Dermis microvascular lymphatic vessel endothelial cell (primary cell): ENCODE measurements around the gene VRK3. TPM values are rescaled to one million over a fixed set of nuclear protein-coding genes. Genes with fewer than 3 reads are reported as not detected.

Source experiments
- DNase-seq, 2 donors: peaks; one replicate each; pipeline versions ENCODE4 v3.0.0 to v3.0.0-alpha.2; 2010; ENCODE audit warnings: low read depth in 2 of 2
- total RNA-seq: library from RNA; depleted of rRNA; stranded (reverse); fragments of >200 nt; gene quantifications from 2 replicates; pipeline ENCODE4 v1.2.1, GENCODE V29; 2014

VRK3 gene
- total RNA-seq, 1 donor from 2014 or later = 15.0 TPM

DNA sequence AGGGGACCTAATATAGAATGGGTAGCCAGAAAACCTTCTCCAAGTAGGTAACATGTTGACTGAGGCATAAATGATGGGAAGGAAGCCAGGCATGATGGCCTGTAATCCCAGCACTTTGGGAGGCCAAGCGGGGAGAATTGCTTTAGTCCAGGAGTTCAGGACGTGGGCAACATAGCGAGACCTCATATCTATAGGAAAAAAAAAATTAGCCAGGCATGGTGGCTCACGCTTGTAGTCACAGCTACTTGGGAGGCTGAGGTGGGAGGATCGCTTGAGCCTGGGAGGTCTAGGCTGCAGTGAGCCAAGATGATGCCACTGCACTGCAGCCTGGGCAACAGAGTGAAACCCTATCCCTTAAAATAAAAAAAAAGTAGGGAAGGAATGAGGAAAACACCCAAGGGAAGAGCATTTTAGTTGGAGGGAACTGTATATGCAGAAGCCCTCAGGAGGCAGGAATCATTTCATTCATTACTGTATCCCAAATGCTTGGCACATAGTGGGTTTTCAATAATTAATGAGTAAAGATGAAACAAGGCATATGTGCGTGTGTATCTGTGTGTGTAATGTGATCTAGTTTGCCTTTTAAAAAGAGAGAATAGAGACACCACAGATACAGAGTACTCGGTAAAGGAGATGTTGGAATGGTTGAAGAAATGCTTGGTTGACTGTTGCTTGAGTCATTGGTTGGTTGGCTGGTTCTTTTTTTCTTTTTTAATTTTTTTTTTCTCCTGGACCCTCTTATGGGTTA, 93.7 kb downstream of the VRK3 start:
- DNase-seq = no peak

DNA sequence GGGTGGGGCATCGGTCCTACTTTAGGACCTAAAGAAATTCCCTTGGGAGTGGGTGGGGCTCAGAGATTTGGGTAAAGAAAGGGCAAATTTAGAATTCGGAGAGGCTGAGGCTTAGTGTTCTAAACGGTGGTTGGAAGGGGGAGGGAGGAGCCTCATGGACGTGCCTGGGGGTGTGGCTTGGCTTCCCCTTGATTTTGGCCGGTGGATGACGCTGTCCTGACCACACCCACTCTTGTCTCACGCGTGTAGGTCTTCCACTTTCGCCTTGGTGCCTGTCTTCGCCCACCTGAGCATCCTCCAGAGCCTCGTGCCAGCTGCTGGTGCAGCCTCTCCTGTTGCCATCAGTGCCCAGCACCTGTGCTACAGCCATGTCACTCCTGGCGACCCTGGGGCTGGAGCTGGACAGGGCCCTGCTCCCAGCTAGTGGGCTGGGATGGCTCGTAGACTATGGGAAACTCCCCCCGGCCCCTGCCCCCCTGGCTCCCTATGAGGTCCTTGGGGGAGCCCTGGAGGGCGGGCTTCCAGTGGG, 94.6 kb downstream of the VRK3 start:
- DNase-seq = no peak

DNA sequence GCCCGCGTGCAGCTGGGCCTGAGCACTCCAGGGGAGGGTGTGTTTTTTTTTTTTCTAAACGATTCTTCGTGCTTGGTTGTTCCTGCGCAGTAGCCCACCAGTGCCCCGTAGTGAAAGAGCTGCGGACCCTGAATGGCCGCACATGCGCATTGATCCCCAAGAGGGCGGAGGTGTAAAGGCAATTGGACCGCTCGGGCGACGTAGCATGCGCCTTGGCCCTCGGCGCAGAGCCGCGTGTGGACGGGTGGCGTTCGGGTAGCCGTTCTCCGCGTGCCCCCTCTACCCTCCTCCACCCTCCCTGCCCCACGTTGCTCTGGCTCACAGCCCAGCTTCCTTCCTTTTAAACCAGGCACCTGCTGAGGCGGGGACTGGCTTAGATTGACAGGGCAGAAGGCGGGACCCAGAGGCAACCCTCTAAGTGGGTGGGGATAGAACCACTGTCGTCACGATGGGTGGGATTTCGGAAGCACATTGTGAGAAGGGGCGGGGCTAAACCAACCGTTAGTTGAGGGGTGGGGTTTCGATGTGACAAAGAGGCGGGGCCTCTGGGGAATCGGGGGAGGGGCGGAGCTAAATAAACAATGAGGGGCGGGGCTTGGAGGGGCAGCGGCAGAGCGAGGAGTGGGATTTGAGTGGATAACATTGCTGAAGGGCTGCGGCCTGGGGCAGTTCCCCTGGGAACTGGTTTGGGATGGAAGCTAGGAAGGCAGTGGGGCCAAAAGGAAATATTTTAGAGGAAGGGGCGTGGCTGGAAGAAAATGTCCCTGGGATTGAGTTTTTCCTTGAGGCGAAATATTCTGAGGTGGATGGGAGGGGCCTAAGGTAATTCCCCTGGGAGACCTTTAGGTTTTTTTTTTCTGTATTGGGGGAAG, 95.3 kb downstream of the VRK3 start:
- DNase-seq = peak; percentile 99

DNA sequence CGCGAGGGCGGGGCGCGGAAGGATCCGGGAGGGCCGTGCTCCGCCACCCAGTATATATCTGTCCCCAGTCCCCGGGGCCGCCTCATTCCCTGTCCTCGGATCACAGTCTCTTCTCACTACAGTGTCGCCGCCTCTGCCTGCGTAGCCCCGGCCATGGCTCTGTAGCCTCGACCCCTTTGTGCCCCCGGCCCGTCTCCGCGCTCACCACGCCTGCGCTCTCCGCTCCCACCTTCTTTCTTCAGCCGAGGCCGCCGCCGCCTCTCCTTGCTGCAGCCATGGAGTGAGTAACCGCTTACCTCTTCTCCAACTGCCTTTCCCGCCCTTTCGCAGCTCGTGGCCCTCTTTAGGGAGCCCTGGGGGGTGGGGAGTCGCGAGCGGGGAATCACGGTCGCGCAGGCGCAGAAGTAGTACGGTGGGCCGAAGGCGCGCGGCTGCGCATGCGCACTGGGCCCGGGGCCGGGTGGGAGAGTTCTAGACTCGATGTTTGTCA, 96.0 kb downstream of the VRK3 start, which contains the start of the genes ATF5 and NUP62:
Gene ATF5, plus strand, starts transcription at position 85 of the 490 bp plus-strand sequence. CDS start 1,646 bp downstream, outside the sequence.
Gene NUP62, minus strand, starts transcription at position 384 of the 490 bp plus-strand sequence. CDS start 19,697 bp downstream, outside the sequence.
- peak; percentile 24 to 83 for DNase-seq

DNA sequence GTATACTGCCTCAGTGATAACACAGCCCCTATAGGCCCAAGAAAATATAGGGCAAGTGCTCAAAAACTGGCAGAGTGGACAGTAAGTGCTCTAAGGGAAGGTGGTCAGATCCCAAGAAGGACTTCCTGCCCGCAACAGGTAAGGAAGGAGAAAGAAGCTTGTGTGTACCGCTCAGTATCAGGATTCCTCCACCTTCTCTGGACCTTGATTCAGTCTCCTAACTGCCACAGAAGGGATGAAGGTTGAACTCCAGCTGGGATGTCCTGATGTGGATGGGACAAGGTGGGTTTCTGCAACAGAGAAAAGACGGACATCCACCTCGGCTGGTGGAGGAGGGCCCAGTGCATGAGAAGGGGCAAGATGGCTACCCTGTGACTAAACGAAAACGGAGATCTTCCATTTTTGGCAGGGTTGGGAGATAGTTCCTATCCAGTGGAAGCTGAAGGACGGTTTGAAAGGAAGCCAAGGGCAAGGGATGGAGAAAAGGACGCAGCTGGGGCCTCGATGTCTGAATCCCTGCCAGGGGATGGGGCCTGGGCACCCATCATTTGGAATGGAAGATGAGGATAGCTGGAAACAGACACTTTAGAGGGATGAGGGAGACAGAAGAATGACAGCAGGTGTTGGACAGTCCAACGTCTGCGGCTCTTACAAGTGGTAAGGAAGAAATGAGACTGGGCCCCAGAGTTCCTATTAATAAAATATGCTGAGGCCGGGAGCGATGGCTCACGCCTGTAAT, 97.5 kb downstream of the VRK3 start:
- DNase-seq = no peak

DNA sequence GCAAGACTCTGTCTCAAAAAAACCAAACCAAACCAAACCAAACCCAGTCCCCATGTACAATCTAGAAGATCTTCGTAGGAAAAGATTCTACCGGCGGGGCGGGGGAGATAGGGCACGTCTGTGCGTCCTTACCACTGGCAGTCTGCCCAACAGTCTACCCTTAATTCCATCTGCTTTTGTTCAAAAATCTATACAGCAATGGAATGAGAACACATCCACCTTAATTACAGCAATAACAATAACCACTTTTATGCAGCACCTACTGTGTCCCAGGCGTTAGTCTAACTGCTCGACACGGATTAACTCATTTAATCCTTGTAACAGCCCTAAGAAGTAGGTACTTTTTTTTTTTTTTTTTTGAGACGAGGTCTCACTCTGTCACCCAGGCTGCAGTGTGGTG, 98.7 kb downstream of the VRK3 start:
- no peak for DNase-seq

Other genes with a start within 250 kb of the VRK3 start
- 12.7 and 18.6 TPM in 2 replicates for gene FUZ, start 212.1 kb downstream of the VRK3 start, total RNA-seq
- gene MED25, start 207.1 kb downstream of the VRK3 start, total RNA-seq = 7.6 and 15.2 TPM in 2 replicates
- 32.6 and 74.1 TPM in 2 replicates for gene PTOV1, start 174.2 kb downstream of the VRK3 start, total RNA-seq
- gene PNKP, start 157.8 kb downstream of the VRK3 start, total RNA-seq = 27.6 and 35.9 TPM in 2 replicates
- gene AKT1S1, start 148.0 kb downstream of the VRK3 start, total RNA-seq = 5.1 and 7.6 TPM in 2 replicates
- 7.6 and 9.4 TPM in 2 replicates for gene TBC1D17, start 147.7 kb downstream of the VRK3 start, total RNA-seq
- gene IL4I1, start 128.5 kb downstream of the VRK3 start, total RNA-seq = 1.6 and 1.9 TPM in 2 replicates
- 3.3 and 5.2 TPM in 2 replicates for gene ATF5, start 96.2 kb downstream of the VRK3 start, total RNA-seq
- 18.9 and 24.5 TPM in 2 replicates for gene NUP62, start 95.9 kb downstream of the VRK3 start, total RNA-seq
- gene SIGLEC11, start 64.2 kb downstream of the VRK3 start, total RNA-seq = not detected in 2 replicates
- gene ZNF473, start 633 bp upstream of the VRK3 start, total RNA-seq = 3.6 and 5.2 TPM in 2 replicates
- not detected in 2 replicates for gene IZUMO2, start 137.9 kb upstream of the VRK3 start, total RNA-seq
- under 0.01 and 0.25 TPM in 2 replicates for gene MYH14, start 178.2 kb upstream of the VRK3 start, total RNA-seq